Esophagus squamous epithelium (tissue), 5 donors: ENCODE data around the gene PRDM4. TPM values are rescaled to one million over a fixed set of nuclear protein-coding genes. Genes with fewer than 3 reads are reported as not detected.

Experiments
- DNase-seq: peaks from one replicate; lab custom pipeline; 2025; lab: John Stamatoyannopoulos, UW
- H3K27ac ChIP-seq, 4 donors: fragments of 200-600 bp; sonication (generic); one replicate each; pipeline ENCODE4 v1.5.1; 2016 to 2019; ENCODE audit warnings: mild to moderate bottlenecking in 1 of 4
- H3K27me3 ChIP-seq, 4 donors: fragments of 200-600 bp; sonication (generic); 1 replicate in 3 of 4; 2 replicates in 1 of 4; pipeline versions ENCODE4 v1.5.1 to v1.6.0; 2017 to 2021; ENCODE audit warnings: antibody characterized with exemption in 1 of 4
- H3K36me3 ChIP-seq, 3 donors: fragments of 200-600 bp; sonication (generic); one replicate each; pipeline ENCODE4 v1.5.1; 2016 to 2019
- H3K4me1 ChIP-seq, 3 donors: fragments of 200-600 bp; sonication (generic); one replicate each; pipeline ENCODE4 v1.5.1; 2017 to 2019
- H3K4me3 ChIP-seq, 4 donors: fragments of 200-600 bp; sonication (generic); 1 replicate in 3 of 4; 2 replicates in 1 of 4; pipeline ENCODE4 v1.5.1; 2016 to 2019; ENCODE audit warnings: mild to moderate bottlenecking in 2 of 4, moderate library complexity in 1 of 4
- H3K9me3 ChIP-seq, 3 donors: fragments of 200-600 bp; sonication (generic); one replicate each; pipeline ENCODE4 v1.5.1; 2016 to 2019
- POLR2A ChIP-seq, 4 donors: fragments of 450-650 bp; IDR thresholded peaks; one replicate each; pipeline ENCODE4 v1.6.1; 2017; ENCODE audit warnings: antibody characterized with exemption in 4 of 4, mild to moderate bottlenecking in 4 of 4, moderate library complexity in 3 of 4
- WGBS, 2 donors: methylation state at CpG; one replicate each; pipeline ENCODE4 v1.1.5; 2018; 5-methylcytosine and 5-hydroxymethylcytosine counted together
- intact Hi-C: fragments of 100-400 bp; cut with DNase I; formaldehyde crosslinking; loops from one replicate; pipeline ENCODE4 v1.15.0; 2022
- total RNA-seq, 4 donors: library from RNA; depleted of rRNA; stranded (reverse); fragments of >200 nt; gene quantifications; one replicate each; pipeline ENCODE4 v1.1.0, GENCODE V29; 2016
- TF ChIP-seq, protein P1 (sequence below), 6 experiments: fragments of 450-650 bp in 4 of 6; fragments of 200-600 bp in 2 of 6; sonication (generic) in 2 of 6; IDR thresholded peaks; one replicate each; pipeline ENCODE4 v1.5.1; 2016 to 2019; ENCODE audit warnings: antibody characterized with exemption in 6 of 6, mild to moderate bottlenecking in 4 of 6, moderate library complexity in 4 of 6
- donor health status: DM: yes; HTN: yes; CAD: no.

The PRDM4 gene
- total RNA-seq, 4 donors from 2014 or later: 11.4 to 24.8 (median 22.9) TPM

DNA sequence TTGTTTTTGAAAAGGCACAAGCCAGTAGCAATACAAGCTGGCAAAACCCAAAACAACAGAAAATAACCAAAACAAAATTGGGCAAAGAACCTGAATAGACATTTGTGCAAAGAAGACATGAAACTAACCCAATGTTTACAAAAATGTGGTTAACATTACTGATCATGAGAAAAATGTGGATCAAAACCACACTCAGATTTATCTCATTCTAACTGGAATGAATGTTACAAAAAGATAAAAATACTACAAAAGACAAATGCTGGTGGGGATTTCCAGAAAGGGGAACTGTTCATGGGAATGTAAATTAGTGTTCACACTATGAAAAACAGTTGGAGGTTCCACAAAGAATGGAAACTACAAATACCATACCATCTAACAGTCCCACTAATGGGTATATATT, 40.2 kb upstream of the PRDM4 start:
- DNase-seq: no peak
- H3K4me3 ChIP-seq: no peak overlapping the region
- intact Hi-C loops: no loop called here
- no peaks in the 10 kb centered on the region for H3K36me3 ChIP-seq
- no peak overlapping the region for H3K27ac ChIP-seq
- no peaks in the 10 kb centered on the region for H3K9me3 ChIP-seq
- H3K27me3 ChIP-seq: peaks cover 0 to 4% (median 0%) of the 10 kb centered on the region in 4 donors
- TF ChIP-seq POLR2A (IDR thresholded peaks at IDR 0.05): no peak
- TF ChIP-seq, protein P1, sequence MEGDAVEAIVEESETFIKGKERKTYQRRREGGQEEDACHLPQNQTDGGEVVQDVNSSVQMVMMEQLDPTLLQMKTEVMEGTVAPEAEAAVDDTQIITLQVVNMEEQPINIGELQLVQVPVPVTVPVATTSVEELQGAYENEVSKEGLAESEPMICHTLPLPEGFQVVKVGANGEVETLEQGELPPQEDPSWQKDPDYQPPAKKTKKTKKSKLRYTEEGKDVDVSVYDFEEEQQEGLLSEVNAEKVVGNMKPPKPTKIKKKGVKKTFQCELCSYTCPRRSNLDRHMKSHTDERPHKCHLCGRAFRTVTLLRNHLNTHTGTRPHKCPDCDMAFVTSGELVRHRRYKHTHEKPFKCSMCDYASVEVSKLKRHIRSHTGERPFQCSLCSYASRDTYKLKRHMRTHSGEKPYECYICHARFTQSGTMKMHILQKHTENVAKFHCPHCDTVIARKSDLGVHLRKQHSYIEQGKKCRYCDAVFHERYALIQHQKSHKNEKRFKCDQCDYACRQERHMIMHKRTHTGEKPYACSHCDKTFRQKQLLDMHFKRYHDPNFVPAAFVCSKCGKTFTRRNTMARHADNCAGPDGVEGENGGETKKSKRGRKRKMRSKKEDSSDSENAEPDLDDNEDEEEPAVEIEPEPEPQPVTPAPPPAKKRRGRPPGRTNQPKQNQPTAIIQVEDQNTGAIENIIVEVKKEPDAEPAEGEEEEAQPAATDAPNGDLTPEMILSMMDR (IDR thresholded peaks at IDR 0.05): no peak
- no peaks in the 10 kb centered on the region for H3K4me1 ChIP-seq

DNA sequence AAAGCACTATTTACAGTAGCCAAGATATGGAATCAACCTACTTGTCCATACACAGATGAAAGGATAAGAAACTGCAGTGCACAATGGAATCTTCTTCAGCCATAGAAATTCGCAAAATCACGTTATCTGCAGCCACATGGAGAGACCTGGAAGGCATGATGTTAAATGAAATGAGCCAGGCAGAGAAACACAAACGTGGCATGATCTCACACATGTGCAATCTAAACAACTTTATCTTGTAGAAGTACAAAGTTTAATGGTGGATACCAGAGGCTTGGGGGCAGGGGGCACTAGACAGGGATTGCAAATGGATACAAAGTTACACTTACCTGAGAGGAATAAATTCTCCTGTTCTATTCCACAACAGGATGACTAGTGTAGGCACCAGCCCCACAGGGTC, 37.6 kb upstream of the PRDM4 start:
- no peak overlapping the region for H3K27ac ChIP-seq
- no peaks in the 10 kb centered on the region for H3K36me3 ChIP-seq
- intact Hi-C loops: no loop called here
- DNase-seq: no peak
- no peaks in the 10 kb centered on the region for H3K4me1 ChIP-seq
- H3K4me3 ChIP-seq: no peak overlapping the region
- WGBS, 2 donors: 60 to 74% methylated on average over 3 of the region's 3 CpGs
- no peaks in the 10 kb centered on the region for H3K9me3 ChIP-seq
- TF ChIP-seq, protein P1 (IDR thresholded peaks at IDR 0.05): no peak
- TF ChIP-seq POLR2A (IDR thresholded peaks at IDR 0.05): no peak
- H3K27me3 ChIP-seq: peaks cover 0 to 20% (median 0%) of the 10 kb centered on the region in 4 donors

DNA sequence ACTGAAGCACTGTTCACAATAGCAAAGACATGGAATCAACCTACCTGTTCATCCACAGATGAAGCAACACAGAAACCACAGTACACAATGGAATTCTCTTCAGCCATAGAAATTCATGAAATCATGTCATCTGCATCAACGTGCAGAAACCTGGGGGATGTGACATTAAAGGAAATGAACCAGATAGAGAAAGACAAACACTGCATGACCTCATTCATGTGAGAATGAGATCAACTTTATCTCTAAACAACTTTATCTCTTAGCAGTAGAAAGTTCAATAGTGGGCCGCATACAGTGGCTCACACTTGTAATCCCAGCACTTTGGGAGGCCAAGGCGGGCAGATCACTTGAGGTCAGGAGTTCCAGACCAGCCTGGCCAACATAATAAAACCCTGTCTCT, 33.5 kb upstream of the PRDM4 start:
- DNase-seq: no peak
- TF ChIP-seq POLR2A (IDR thresholded peaks at IDR 0.05): no peak
- TF ChIP-seq, protein P1 (IDR thresholded peaks at IDR 0.05): no peak
- no peaks in the 10 kb centered on the region for H3K4me1 ChIP-seq
- H3K36me3 ChIP-seq: no peaks in the 10 kb centered on the region
- H3K4me3 ChIP-seq: no peak overlapping the region
- 70 to 72% methylated on average over 3 of the region's 3 CpGs for WGBS, 2 donors
- H3K27me3 ChIP-seq: peaks cover 0 to 31% (median 0%) of the 10 kb centered on the region in 4 donors
- H3K9me3 ChIP-seq: no peaks in the 10 kb centered on the region
- H3K27ac ChIP-seq: no peak overlapping the region
- intact Hi-C loops: no loop called here

DNA sequence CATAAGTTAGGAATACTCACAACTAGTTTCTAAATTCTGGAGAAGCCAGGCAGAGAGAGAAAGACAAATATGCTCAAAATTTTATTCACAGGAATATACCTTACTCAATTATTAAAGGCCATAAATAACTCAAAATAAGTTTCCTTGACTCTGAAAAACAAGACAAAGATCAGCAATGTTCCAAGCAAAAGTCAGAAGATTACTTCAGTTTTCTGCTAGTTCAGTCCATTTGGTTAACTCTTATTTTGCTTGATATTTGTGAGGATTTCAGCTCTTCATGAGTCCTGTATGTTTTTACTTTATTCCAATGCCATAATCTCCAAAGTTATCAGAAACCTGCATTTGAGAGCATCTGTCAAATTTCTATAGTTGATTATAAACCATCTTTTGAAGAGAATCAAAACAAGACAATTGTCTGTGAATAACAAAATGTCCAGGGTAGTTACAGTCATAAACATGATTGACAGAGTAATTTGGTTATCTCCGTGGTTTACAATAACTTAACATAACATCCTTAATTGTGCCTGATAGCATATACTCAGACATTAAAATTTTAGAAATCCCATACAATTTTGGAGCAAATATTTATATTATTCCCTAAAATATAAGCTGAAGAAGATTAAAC, 30.6 kb upstream of the PRDM4 start:
- DNase-seq: no peak
- Histone ChIP-seq H3K4me1 (no peaks in the 10 kb centered on the region), H3K9me3 (no peaks in the 10 kb centered on the region), H3K4me3 (no peak overlapping the region), H3K27ac (no peak overlapping the region), H3K27me3 (peaks cover 0 to 39% (median 0%) of the 10 kb centered on the region in 4 donors), H3K36me3 (no peaks in the 10 kb centered on the region)
- intact Hi-C loops: no loop called here
- no peak for TF ChIP-seq POLR2A (IDR thresholded peaks at IDR 0.05)
- TF ChIP-seq, protein P1 (IDR thresholded peaks at IDR 0.05): no peak
- 80 to 85% methylated on average over 1 of the region's 1 CpG for WGBS, 2 donors

DNA sequence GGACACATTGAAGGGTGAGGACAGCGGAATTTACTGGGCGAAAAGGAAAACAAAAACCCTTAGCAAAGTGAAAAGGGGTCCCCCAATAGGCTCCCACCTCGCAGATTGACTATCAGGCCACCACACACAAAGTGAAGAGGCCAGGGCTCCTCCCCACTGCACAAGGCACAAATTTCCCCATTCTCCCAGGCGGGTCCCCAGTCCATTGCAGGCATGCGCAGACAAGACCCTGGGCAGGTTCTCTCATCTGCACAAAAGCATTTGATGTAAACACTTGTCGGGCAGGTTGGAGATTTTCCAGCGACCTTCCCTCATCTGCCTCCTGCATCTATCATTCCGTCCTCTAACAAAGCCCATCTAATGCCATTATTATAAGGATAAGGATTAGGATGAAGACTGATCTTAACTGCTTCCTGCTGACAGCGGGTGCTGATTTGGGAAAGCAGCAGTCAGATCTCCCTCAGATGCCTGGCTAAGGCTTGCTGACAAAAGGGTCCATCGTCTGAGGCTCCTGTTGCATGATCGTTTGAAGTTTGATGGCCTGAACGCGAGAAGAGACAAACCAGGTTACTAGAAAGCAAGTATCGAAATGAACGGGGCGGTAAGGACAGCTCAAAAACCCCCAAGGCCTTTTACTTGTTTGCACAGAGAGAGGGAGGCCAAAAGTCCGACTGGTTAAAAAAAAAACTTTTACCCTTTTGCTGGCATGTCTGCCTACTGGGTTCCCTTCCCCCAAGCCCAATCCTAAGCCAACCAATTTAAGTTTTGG, 27.9 kb upstream of the PRDM4 start:
- 40 to 49% methylated on average over 17 of the region's 17 CpGs for WGBS, 2 donors

More for the DNA sequence above, 27.9 kb upstream of the PRDM4 start:
- no peaks in the 10 kb centered on the region for H3K4me1 ChIP-seq
- no peak overlapping the region for H3K27ac ChIP-seq
- H3K36me3 ChIP-seq: no peaks in the 10 kb centered on the region
- intact Hi-C loops: no loop called here
- DNase-seq: no peak
- H3K9me3 ChIP-seq: no peaks in the 10 kb centered on the region
- H3K27me3 ChIP-seq: peaks cover 0 to 19% (median 0%) of the 10 kb centered on the region in 4 donors
- TF ChIP-seq, protein P1 (IDR thresholded peaks at IDR 0.05): no peak
- H3K4me3 ChIP-seq: no peak overlapping the region
